Stimulated activated naive CD8-positive, alpha-beta T cell treated with anti-CD3 and anti-CD28 coated beads, Interleukin-15, amount 100 ng/mL, for 72 hours (primary cell): ENCODE data around the gene FLRT2.
A peak's percentile ranks its signal among the peaks of the same experiment; 100 is the strongest.

Source experiments
- ATAC-seq: fragments of 150-1000 bp; cut with Tn5 transposase; 2 replicates; pipeline ENCODE4 v1.10.0; 2021; ENCODE audit warnings: mild to moderate bottlenecking, moderate library complexity
- DNase-seq, 2 donors: peaks; one replicate each; pipeline ENCODE4 v3.0.0; 2021 to 2022
- H3K27ac Mint-ChIP-seq, 2 donors: one replicate each; pipeline ENCODE4 v1.8.0; 2022; ENCODE audit warnings: mild to moderate bottlenecking in 2 of 2, mixed read lengths in 2 of 2, moderate library complexity in 2 of 2
- H3K27me3 Mint-ChIP-seq: one replicate; pipeline ENCODE4 v1.8.0; 2022; ENCODE audit warnings: mixed read lengths
- H3K4me1 Mint-ChIP-seq: one replicate; pipeline ENCODE4 v1.8.0; 2022; ENCODE audit warnings: mild to moderate bottlenecking, mixed read lengths
- H3K4me3 Mint-ChIP-seq, 2 donors: one replicate each; pipeline ENCODE4 v1.8.0; 2022; ENCODE audit warnings: mild to moderate bottlenecking in 2 of 2, mixed read lengths in 2 of 2, moderate library complexity in 1 of 2
- H3K9me3 Mint-ChIP-seq, 2 donors: one replicate each; pipeline ENCODE4 v1.8.0; 2022; ENCODE audit warnings: mixed read lengths in 2 of 2

Gene FLRT2

GRCh38 chr14:85535991-85536832 is 6.3 kb downstream of the FLRT2 start:
- ATAC-seq (no peak), DNase-seq (no peak)
- Mint-ChIP-seq H3K27ac (no peak overlapping the region), H3K9me3 (no peaks in the 10 kb centered on the region), H3K4me1 (peaks cover 16% of the 10 kb centered on the region), H3K27me3 (peaks cover 66% of the 10 kb centered on the region), H3K4me3 (no peak overlapping the region)

DNA sequence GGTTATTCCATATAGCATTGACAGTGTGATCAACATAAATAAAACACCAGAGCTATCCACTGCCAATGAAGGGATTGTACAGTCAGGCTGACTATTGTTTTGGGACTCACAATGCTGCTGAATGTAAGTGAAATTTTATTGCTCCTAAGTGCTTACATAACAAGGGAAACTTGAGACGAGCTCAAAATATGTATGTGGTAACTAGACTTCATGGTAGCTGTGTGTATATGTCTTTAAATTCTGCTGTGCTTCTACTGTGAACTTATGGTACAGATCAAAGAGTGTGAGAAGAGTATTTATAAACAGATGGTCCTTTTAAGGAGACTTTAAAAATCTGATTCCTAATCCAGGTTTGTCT is 6.9 kb downstream of the FLRT2 start:
- Mint-ChIP-seq H3K27ac (no peak overlapping the region), H3K4me3 (no peak overlapping the region), H3K27me3 (peaks cover 60% of the 10 kb centered on the region), H3K4me1 (peaks cover 12% of the 10 kb centered on the region), H3K9me3 (no peaks in the 10 kb centered on the region)
- ATAC-seq (no peak), DNase-seq (no peak)

DNA sequence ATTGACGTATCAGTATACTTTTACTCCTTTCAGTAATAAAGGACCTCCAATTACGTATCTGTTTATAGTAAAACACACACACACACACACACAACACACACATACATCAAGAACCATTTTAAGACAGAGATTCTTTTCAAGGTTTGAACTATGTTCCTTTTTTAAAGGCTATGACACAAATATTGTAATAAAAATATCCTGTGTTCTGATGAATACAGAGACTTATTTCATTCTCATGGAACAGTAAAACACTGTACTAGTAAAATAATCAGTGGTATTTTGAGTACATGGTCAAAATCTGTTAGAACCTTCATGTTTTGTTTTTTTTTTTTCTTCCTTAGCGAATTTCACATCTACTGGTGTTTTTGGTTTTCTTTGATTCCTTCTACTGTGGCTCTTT is 7.6 kb downstream of the FLRT2 start:
- H3K9me3 Mint-ChIP-seq = no peaks in the 10 kb centered on the region
- H3K4me1 Mint-ChIP-seq = peaks cover 5% of the 10 kb centered on the region
- no peak overlapping the region for H3K27ac Mint-ChIP-seq
- no peak overlapping the region for H3K4me3 Mint-ChIP-seq
- H3K27me3 Mint-ChIP-seq = peaks cover 52% of the 10 kb centered on the region
- DNase-seq = no peak
- ATAC-seq = no peak

- Mint-ChIP-seq H3K27me3 (peaks cover 45% of the 10 kb centered on the region), H3K27ac (no peak overlapping the region), H3K4me3 (no peak overlapping the region), H3K9me3 (peaks cover 0 to 5% of the 10 kb centered on the region in 2 donors), H3K4me1 (no peaks in the 10 kb centered on the region)
- no peak for ATAC-seq
- no peak for DNase-seq
Observed at GRCh38 chr14:85538636-85539035, 8.7 kb downstream of the FLRT2 start.

DNA sequence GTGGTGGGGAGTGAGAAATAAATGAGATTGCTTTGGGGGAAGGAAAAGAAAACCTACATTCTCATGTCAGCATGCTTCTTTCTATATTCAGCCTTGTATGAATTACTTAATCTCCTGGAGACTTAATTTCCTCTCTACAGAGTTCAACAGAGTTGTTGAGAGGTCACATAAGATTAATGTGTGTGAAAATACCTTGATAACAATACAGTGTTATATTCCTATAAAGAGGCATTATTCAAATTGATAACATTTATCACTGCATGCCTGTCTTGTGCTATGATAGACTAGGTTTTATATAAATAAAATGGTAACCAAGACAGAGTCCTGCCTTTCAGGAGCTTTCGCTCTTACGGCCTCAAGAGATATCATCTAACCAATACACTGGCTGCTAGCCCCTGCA is 9.6 kb downstream of the FLRT2 start:
- no peaks in the 10 kb centered on the region for H3K4me1 Mint-ChIP-seq
- DNase-seq (no peak), ATAC-seq (no peak)
- H3K9me3 Mint-ChIP-seq = peaks cover 0 to 8% of the 10 kb centered on the region in 2 donors
- peaks cover 40% of the 10 kb centered on the region for H3K27me3 Mint-ChIP-seq
- no peak overlapping the region for H3K27ac Mint-ChIP-seq
- no peak overlapping the region for H3K4me3 Mint-ChIP-seq

DNA sequence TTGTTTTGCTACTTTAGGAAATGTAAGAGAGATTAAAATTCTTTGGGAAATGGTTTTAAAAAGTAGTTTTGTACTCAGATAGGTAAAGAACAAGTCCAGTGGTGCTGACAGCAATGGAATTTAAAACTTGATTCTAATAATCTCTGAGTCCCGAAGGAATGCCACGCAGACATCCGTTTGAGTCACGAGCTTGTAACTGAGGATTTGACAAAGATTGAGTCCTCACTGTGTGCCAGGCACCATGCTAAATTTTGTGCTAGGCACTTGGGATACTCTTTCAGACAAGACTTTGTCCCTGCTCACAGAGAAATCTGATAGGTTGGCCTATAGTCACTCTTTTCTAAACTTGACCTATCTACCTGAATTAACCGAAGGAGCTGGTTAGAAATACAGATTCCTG is 12.7 kb downstream of the FLRT2 start:
- H3K27ac Mint-ChIP-seq = no peak overlapping the region
- no peak overlapping the region for H3K4me3 Mint-ChIP-seq
- no peaks in the 10 kb centered on the region for H3K4me1 Mint-ChIP-seq
- DNase-seq = no peak
- peaks cover 10% of the 10 kb centered on the region for H3K27me3 Mint-ChIP-seq
- no peak for ATAC-seq
- H3K9me3 Mint-ChIP-seq = peaks cover 0 to 8% of the 10 kb centered on the region in 2 donors

DNA sequence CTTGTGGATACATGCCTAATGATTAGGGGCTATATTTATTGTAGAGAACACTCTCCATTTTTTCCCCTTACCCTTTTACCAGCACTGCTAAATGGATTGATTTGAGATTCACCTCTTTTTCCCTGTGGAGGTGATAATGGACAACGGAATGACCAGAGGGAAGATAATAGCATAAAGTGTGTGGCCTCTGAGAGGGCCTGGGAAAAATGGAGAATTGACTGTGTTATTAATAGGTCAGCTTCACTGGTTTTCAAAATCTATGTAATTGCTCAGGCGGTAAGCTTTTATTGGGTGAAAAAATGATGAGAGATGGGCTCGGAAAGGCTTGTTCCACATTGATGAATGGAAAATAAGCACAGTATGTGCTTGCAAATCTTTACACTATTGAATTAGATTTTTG is 15.8 kb downstream of the FLRT2 start:
- no peak for DNase-seq
- no peak for ATAC-seq
- Mint-ChIP-seq H3K9me3 (peaks cover 0 to 8% of the 10 kb centered on the region in 2 donors), H3K27me3 (peaks cover 7% of the 10 kb centered on the region), H3K4me3 (no peak overlapping the region), H3K27ac (peak overlapping the region in 1 of 2 donors; percentile 83), H3K4me1 (no peaks in the 10 kb centered on the region)

GRCh38 chr14:85546390-85546789 is 16.4 kb downstream of the FLRT2 start:
- Mint-ChIP-seq H3K27ac (no peak overlapping the region), H3K4me3 (no peak overlapping the region), H3K4me1 (no peaks in the 10 kb centered on the region), H3K9me3 (peaks cover 0 to 8% of the 10 kb centered on the region in 2 donors), H3K27me3 (peaks cover 7% of the 10 kb centered on the region)
- DNase-seq = no peak
- no peak for ATAC-seq

GRCh38 chr14:85549697-85550096 is 19.8 kb downstream of the FLRT2 start:
- Mint-ChIP-seq H3K9me3 (peaks cover 0 to 7% of the 10 kb centered on the region in 2 donors), H3K27me3 (no peaks in the 10 kb centered on the region), H3K4me1 (no peaks in the 10 kb centered on the region), H3K27ac (no peak overlapping the region), H3K4me3 (no peak overlapping the region)
- DNase-seq (no peak), ATAC-seq (no peak)

- no peak for DNase-seq
- Mint-ChIP-seq H3K27ac (no peak overlapping the region), H3K4me1 (no peaks in the 10 kb centered on the region), H3K4me3 (no peak overlapping the region), H3K27me3 (no peaks in the 10 kb centered on the region), H3K9me3 (peaks cover 0 to 23% of the 10 kb centered on the region in 2 donors)
- ATAC-seq = no peak
Observed at GRCh38 chr14:85554106-85554505, 24.2 kb downstream of the FLRT2 start.

GRCh38 chr14:85556267-85556666 is 26.3 kb downstream of the FLRT2 start:
- H3K27ac Mint-ChIP-seq = no peak overlapping the region
- H3K9me3 Mint-ChIP-seq = peaks cover 0 to 28% of the 10 kb centered on the region in 2 donors
- DNase-seq = no peak
- H3K4me3 Mint-ChIP-seq = no peak overlapping the region
- no peaks in the 10 kb centered on the region for H3K27me3 Mint-ChIP-seq
- no peaks in the 10 kb centered on the region for H3K4me1 Mint-ChIP-seq
- no peak for ATAC-seq

DNA sequence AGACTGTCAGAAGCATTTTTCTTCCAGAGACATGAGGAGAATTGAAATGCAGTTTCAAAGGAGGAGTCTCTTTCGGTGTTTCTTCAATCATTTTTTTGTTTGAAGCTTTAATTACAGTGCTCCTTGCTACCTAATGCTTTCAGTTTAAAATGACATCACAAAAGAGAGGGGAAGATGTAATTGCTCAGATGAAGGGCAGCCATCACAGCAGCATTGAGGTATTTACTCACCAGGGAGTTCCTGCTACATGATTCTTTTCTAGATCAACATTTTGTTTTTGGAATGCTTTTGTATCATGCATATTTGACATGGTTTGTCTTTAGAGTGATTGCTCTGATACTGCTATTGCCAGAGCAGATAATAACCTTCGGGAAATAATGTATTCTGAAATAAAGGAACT is 28.6 kb downstream of the FLRT2 start:
- ATAC-seq (no peak), DNase-seq (no peak)
- Mint-ChIP-seq H3K27ac (no peak overlapping the region), H3K4me1 (no peaks in the 10 kb centered on the region), H3K27me3 (no peaks in the 10 kb centered on the region), H3K9me3 (peaks cover 0 to 23% of the 10 kb centered on the region in 2 donors), H3K4me3 (no peak overlapping the region)

GRCh38 chr14:85562630-85563029 is 32.7 kb downstream of the FLRT2 start:
- H3K27me3 Mint-ChIP-seq = no peaks in the 10 kb centered on the region
- no peaks in the 10 kb centered on the region for H3K4me1 Mint-ChIP-seq
- H3K9me3 Mint-ChIP-seq = peaks cover 0 to 5% of the 10 kb centered on the region in 2 donors
- H3K4me3 Mint-ChIP-seq = no peak overlapping the region
- ATAC-seq (no peak), DNase-seq (no peak)
- no peak overlapping the region for H3K27ac Mint-ChIP-seq

DNA sequence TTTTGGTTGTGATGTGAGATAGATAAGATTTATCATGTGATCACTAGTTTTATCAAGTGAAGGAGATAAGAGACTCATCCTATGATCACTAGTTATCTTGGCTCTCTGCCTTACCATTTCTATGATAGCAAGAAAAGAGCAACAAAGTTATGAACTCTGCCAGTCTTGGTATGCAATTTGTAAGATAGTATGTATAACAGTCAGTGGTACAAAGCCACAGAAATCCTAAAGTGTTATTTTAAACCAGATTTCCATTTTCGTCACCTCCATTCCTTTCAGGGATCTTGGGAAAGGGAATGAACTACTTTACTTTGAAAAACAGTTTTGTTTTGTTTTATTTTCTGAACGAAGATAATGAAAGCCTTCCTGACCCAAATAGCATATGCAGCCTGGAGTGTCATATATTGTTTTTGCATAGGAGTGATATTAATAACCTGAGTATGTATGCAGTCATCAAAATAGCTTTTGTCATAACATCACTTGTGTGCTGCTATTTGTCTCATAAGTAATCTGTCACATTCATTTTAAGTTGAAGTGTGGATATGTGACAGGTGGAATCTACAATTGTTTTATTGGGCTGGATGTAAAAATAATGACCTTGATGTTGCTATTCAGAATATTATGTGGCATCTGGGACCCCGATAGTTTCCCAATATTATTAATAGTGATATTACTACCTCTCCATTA is 35.0 kb downstream of the FLRT2 start:
- peaks cover 0 to 12% of the 10 kb centered on the region in 2 donors for H3K9me3 Mint-ChIP-seq
- no peak for DNase-seq
- ATAC-seq = no peak
- no peaks in the 10 kb centered on the region for H3K4me1 Mint-ChIP-seq
- no peak overlapping the region for H3K27ac Mint-ChIP-seq
- peaks cover 10% of the 10 kb centered on the region for H3K27me3 Mint-ChIP-seq
- no peak overlapping the region for H3K4me3 Mint-ChIP-seq

- H3K4me3 Mint-ChIP-seq = no peak overlapping the region
- no peaks in the 10 kb centered on the region for H3K4me1 Mint-ChIP-seq
- ATAC-seq (no peak), DNase-seq (no peak)
- peaks cover 10% of the 10 kb centered on the region for H3K27me3 Mint-ChIP-seq
- H3K9me3 Mint-ChIP-seq = peaks cover 0 to 11% of the 10 kb centered on the region in 2 donors
- no peak overlapping the region for H3K27ac Mint-ChIP-seq
Observed at GRCh38 chr14:85565862-85566296, 35.9 kb downstream of the FLRT2 start.

- DNase-seq = no peak
- H3K4me3 Mint-ChIP-seq = no peak overlapping the region
- ATAC-seq = no peak
- H3K27me3 Mint-ChIP-seq = peaks cover 10% of the 10 kb centered on the region
- H3K9me3 Mint-ChIP-seq = peaks cover 0 to 7% of the 10 kb centered on the region in 2 donors
- H3K4me1 Mint-ChIP-seq = no peaks in the 10 kb centered on the region
- no peak overlapping the region for H3K27ac Mint-ChIP-seq
Observed at GRCh38 chr14:85566603-85567002, 36.7 kb downstream of the FLRT2 start.
